GM12864 (cell line): ENCODE data around the gene SLMAP.

Source experiments
- DNase-seq: peaks from one replicate; pipeline ENCODE4 v3.0.0-alpha.2; 2011; ENCODE audit warnings: low read depth
- H3K4me3 ChIP-seq: 2 replicates; pipeline ENCODE4 v1.5.1; 2011; ENCODE audit warnings: mild to moderate bottlenecking, low read depth, low read length, control low read depth
- CTCF ChIP-seq: IDR thresholded peaks from 2 replicates; pipeline ENCODE4 v1.5.1; 2011; ENCODE audit warnings: low read depth, mild to moderate bottlenecking, moderate library complexity, low read length, control low read depth, inconsistent platforms; ENCODE audit errors: missing control alignments

The SLMAP gene

DNA sequence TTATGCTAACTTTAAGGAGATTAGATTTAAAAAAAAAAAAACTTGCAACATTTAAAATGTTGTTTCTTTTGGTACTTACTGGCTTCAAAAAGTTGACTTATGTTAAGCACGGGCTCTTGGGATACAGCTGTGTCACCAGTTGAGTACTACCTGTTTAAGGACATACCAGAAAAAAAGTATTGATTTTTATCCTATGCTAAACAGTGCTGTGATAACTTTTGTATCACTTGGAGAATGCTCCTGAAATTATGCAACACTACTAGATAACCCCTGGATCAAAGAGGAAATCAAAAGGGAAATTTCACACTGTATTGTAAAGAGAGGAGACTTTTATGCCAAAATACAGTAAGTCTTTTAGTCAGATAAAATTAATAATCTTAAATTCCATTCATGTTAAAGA, 77.7 kb downstream of the SLMAP start:
- no peak for TF ChIP-seq CTCF
- H3K4me3 ChIP-seq: no peak overlapping the region
- no peak for DNase-seq

DNA sequence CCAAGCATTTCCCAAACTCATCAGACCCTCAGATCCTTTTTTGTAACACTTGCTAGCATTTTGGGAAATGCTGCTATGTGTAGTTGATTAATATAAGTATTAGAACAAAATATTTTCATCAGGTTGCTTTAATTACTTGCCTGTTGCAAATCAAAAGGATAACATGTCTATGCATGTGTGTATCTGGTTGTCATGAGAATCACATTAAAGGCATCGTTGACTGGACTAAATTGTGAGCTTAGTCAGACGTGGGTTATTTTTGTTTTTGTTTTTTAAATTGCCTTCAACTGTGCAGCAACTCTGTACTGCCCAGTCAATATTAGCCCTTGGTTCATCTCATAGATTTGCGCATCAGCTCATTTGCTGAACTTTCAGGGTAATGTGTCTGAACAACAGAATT, 81.6 kb downstream of the SLMAP start:
- no peak for DNase-seq
- H3K4me3 ChIP-seq: no peak overlapping the region
- no peak for TF ChIP-seq CTCF

- no peak for TF ChIP-seq CTCF
- no peak overlapping the region for H3K4me3 ChIP-seq
- no peak for DNase-seq
Measured at GRCh38 chr3:57838627-57839026, 82.5 kb downstream of the SLMAP start.

- TF ChIP-seq CTCF: no peak
- DNase-seq: peak; percentile 3
Measured at GRCh38 chr3:57840473-57840872, 84.4 kb downstream of the SLMAP start.

GRCh38 chr3:57841818-57842217, 85.7 kb downstream of the SLMAP start:
- no peak for DNase-seq
- H3K4me3 ChIP-seq: no peak overlapping the region
- TF ChIP-seq CTCF: no peak

More at GRCh38 chr3:57840473-57840872, 84.4 kb downstream of the SLMAP start:
- no peak overlapping the region for H3K4me3 ChIP-seq

DNA sequence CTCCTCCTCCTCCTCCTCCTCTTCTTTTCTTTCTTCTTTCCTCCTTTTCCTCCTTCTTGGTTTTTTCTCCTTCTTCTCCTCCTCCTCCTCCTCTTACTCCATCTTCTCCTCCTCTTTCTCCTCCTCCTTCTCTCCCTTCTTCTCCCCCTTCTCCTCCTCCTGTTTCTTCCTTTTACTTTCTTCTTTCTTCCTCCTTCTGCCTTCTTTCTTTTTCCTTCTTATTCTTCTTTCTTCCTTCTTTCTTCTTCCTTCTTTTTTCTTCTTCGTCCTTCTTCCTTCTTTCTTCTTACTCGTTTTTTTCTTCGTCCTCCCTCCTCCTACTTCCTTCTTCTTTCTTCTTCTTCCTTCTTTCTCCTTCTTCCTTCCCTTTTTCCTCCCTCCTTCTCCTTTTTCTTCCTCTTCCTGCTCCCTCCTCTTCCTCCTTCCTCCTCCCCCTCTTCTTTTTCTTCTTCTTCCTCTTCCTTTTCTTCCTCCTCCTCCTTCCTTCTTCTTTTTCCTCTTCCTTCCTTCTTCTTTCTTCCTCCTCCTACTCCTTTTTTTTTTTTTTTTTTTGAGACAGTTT, 92.1 kb downstream of the SLMAP start:
- TF ChIP-seq CTCF: no peak
- DNase-seq: no peak
- no peak overlapping the region for H3K4me3 ChIP-seq

DNA sequence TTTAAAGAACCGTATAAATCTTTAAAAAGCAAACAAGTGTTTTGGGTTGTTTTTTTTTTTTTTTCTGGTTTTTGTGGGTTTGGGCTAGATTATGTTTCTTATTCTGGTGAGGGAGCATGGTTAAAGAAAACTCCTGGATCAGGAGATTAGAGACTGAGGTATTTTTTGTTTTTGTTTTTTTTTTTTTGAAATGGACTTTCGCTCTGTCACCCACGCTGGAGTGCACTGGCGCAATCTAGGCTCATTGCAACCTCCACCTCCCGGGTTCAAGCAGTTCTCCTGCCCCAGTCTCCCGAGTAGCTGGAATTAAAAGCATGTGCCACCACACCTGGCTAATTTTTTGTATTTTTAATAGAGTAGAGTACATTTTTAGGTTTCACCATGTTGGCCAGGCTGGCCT, 95.2 kb downstream of the SLMAP start:
- no peak for DNase-seq
- no peak for TF ChIP-seq CTCF
- no peak overlapping the region for H3K4me3 ChIP-seq
